HepG2 (cell line): ENCODE measurements around the gene DRAXIN. TPM values are rescaled to one million over a fixed set of nuclear protein-coding genes. Genes with fewer than 3 reads are reported as not detected.

Experiments used
- ATAC-seq: fragments of 200-7000 bp; cut with Tn5 transposase; 3 replicates; pipeline ENCODE4 v1.9.1; 2020; ENCODE audit warnings: mild to moderate bottlenecking, moderate library complexity
- BruUV-seq: library from RNA; stranded (reverse); fragments of 400-500 nt; replicated peaks from 2 replicates; lab custom pipeline; 2021; lab: Mats Ljungman, UMichigan
- CTCF ChIA-PET: fragments of 300-600 bp; formaldehyde crosslinking; extraction: SDS; loops from one replicate; lab custom pipeline; 2021; ENCODE audit warnings: low total read pairs, inconsistent platforms, low intra/inter-chr PET ratio; lab: Yijun Ruan, JAX
- POLR2A ChIA-PET: fragments of 350-600 bp; sonication (Branson Sonifier 250); formaldehyde crosslinking; loops from one replicate; lab custom pipeline; 2020; ENCODE audit warnings: antibody characterized with exemption, inconsistent platforms; lab: Yijun Ruan, JAX
- DNase-seq: peaks from one replicate; pipeline ENCODE4 v3.0.0-alpha.2; 2015; ENCODE audit warnings: low spot score
- FAIRE-seq: peaks from 3 replicates; lab custom pipeline; 2011; peaks lifted over from hg19 to GRCh38; lab: Jason Lieb, UNC
- H2AFZ ChIP-seq: one replicate; pipeline ENCODE4 v1.6.1; 2011; ENCODE audit warnings: low read length, inconsistent platforms
- H3K27ac ChIP-seq: fragments of 300-600 bp; 3 replicates; pipeline ENCODE4 v1.8.0; 2011; ENCODE audit warnings: mixed run types, mild to moderate bottlenecking, mixed read lengths, low read length, inconsistent platforms; ENCODE audit not compliant: insufficient read depth; ENCODE audit errors: extremely low read length
- H3K27me3 ChIP-seq, 2 experiments: fragments of 200-600 bp in 1 of 2; 2 replicates in 1 of 2; 3 replicates in 1 of 2; pipeline versions ENCODE4 v1.6.0 to v1.8.0; 2011; ENCODE audit warnings: low read length in 2 of 2, mild to moderate bottlenecking in 2 of 2, moderate library complexity in 2 of 2, inconsistent platforms in 1 of 2; ENCODE audit not compliant: insufficient read depth in 2 of 2, control insufficient read depth in 1 of 2
- H3K36me3 ChIP-seq, 2 experiments: fragments of 200-600 bp in 1 of 2; replicated peaks in 1 of 2; 2 replicates in 1 of 2; 3 replicates in 1 of 2; pipeline versions ENCODE4 v1.5.1 to v1.8.0; 2011; ENCODE audit warnings: low read length in 2 of 2, inconsistent platforms in 1 of 2; ENCODE audit not compliant: insufficient read depth in 2 of 2, control insufficient read depth in 1 of 2
- H3K4me1 ChIP-seq: 2 replicates; pipeline ENCODE4 v1.5.1; 2012; ENCODE audit warnings: low read length, inconsistent platforms; ENCODE audit not compliant: insufficient read depth
- H3K4me2 ChIP-seq: 2 replicates; pipeline ENCODE4 v1.6.0; 2011; ENCODE audit warnings: low read depth, low read length, inconsistent platforms
- H3K4me3 ChIP-seq, 3 experiments: fragments of 200-600 bp in 1 of 3; sonication (generic), shearing (Covaris generic) in 1 of 3; replicated peaks in 1 of 3; 2 replicates each; pipeline ENCODE4 v1.5.1; 2011 to 2016; ENCODE audit warnings: low read length in 3 of 3, inconsistent platforms in 2 of 3, low read depth in 2 of 3, mild to moderate bottlenecking in 2 of 3, control low read depth in 1 of 3, mixed read lengths in 1 of 3; ENCODE audit not compliant: insufficient read depth in 1 of 3
- H3K79me2 ChIP-seq: one replicate; pipeline ENCODE4 v1.6.1; 2011; ENCODE audit warnings: low read length, inconsistent platforms; ENCODE audit not compliant: insufficient read depth
- H3K9ac ChIP-seq: 2 replicates; pipeline ENCODE4 v1.6.0; 2011; ENCODE audit warnings: mild to moderate bottlenecking, low read depth, low read length, inconsistent platforms; ENCODE audit not compliant: insufficient read depth
- H3K9me3 ChIP-seq: 2 replicates; pipeline ENCODE4 v1.5.1; 2012; ENCODE audit warnings: mild to moderate bottlenecking, low read length
- H4K20me1 ChIP-seq: 2 replicates; pipeline ENCODE4 v1.6.0; 2011; ENCODE audit warnings: inconsistent platforms, mild to moderate bottlenecking, low read length, moderate library complexity; ENCODE audit not compliant: insufficient read depth
- CREB1 ChIP-seq, 2 experiments: fragments of 450-650 bp in 1 of 2; IDR thresholded peaks; 2 replicates each; pipeline ENCODE4 v1.6.1; 2016 to 2017; ENCODE audit warnings: control low read depth in 1 of 2, mild to moderate bottlenecking in 1 of 2, missing compliant biosample characterization in 1 of 2, missing genetic modification characterization in 1 of 2
- NONO ChIP-seq, 2 experiments: fragments of 450-650 bp in 1 of 2; sonication (generic) in 1 of 2; formaldehyde crosslinking in 1 of 2; IDR thresholded peaks in 1 of 2; conservative IDR thresholded peaks in 1 of 2; 2 replicates each; pipeline versions ENCODE4 v1.6.1 to v1.8.0; 2017 to 2022; ENCODE audit warnings: mild to moderate bottlenecking in 1 of 2, missing genetic modification reagents in 1 of 2, moderate library complexity in 1 of 2
- WGBS: methylation state at CpG from one replicate; pipeline ENCODE4 v1.1.6; 2017; ENCODE audit warnings: low lambda C conversion rate; 5-methylcytosine and 5-hydroxymethylcytosine counted together
- in situ Hi-C: cut with HindIII; loops from 2 replicates; pipeline ENCODE4 v1.10.0; 2017; ENCODE audit warnings: low pct_unique_long_range_greater_than_20kb; ENCODE audit not compliant: extremely low pct_ligation_motif_present
- intact Hi-C: fragments of 100-400 bp; cut with micrococcal nuclease; formaldehyde crosslinking; loops from one replicate; pipeline ENCODE4 v1.10.0; 2022; ENCODE audit not compliant: unreplicated experiment
- polyA plus RNA-seq, 8 experiments: library from polyadenylated mRNA; depleted of rRNA in 3 of 8; stranded (reverse) in 7 of 8; unstranded in 1 of 8; fragments of >200 nt; fragmentation: Illumina TruSeq in 4 of 8; extraction: Trizol in 4 of 8; gene quantifications; 2 replicates each; pipeline versions ENCODE4 v1.2.1 to v1.2.3, GENCODE V29; 2011 to 2016; ENCODE audit warnings: low read depth in 4 of 8, missing spikeins in 1 of 8, mixed read lengths in 1 of 8; ENCODE audit not compliant: insufficient read depth in 1 of 8
- total RNA-seq, 5 experiments: library from RNA; depleted of rRNA; stranded (reverse); fragments of >200 nt; fragmentation: Illumina TruSeq; extraction: Trizol; gene quantifications; 2 replicates each; pipeline ENCODE4 v1.2.3, GENCODE V29; 2016; ENCODE audit warnings: low read depth in 1 of 5
- TF ChIP-seq, protein P1 (sequence below): sonication (generic); formaldehyde crosslinking; IDR thresholded peaks from 2 replicates; pipeline ENCODE4 v1.4.0; 2020; ENCODE audit warnings: missing genetic modification reagents
- TF ChIP-seq, protein P2 (sequence below): sonication (generic); formaldehyde crosslinking; IDR thresholded peaks from 2 replicates; pipeline ENCODE4 v1.4.0; 2020; ENCODE audit warnings: mild to moderate bottlenecking, missing genetic modification reagents

DRAXIN gene
- total and polyA plus RNA-seq, 2 of the 13 experiments (the other 11 are each of a cell fraction or from before 2014, with no cell fraction given) = 0.02 TPM; not detected in 1

GRCh38 chr1:11691928-11692711 lies 610 bp downstream of the DRAXIN start:
- CTCF ChIA-PET = no interaction called here
- BruUV-seq = no TSS peak
- ATAC-seq (no peak), FAIRE-seq (no peak), DNase-seq (no peak)
- no peaks in the 10 kb centered on the region for H3K36me3 ChIP-seq
- H3K4me1 ChIP-seq = peaks cover 15% of the 10 kb centered on the region
- POLR2A ChIA-PET = no interaction called here
- no peak overlapping the region for H3K4me2 ChIP-seq
- no peak overlapping the region for H3K9ac ChIP-seq
- H3K27ac ChIP-seq = no peak overlapping the region
- WGBS = 51% methylated on average over 55 of the region's 64 CpGs
- in situ Hi-C loops = loop anchor here (10.0 kb wide), 1 partner anchor 63 kb away; no protein-coding TSS in a partner anchor
- H2AFZ ChIP-seq = no peak overlapping the region
- H3K9me3 ChIP-seq = no peaks in the 10 kb centered on the region
- H4K20me1 ChIP-seq = no peaks in the 10 kb centered on the region
- TF ChIP-seq NONO (IDR thresholded peaks at IDR 0.05) = no peak
- no peak for TF ChIP-seq NONO (CRISPR knock-in tag; conservative IDR thresholded peaks at IDR 0.05)
- TF ChIP-seq, protein P1, sequence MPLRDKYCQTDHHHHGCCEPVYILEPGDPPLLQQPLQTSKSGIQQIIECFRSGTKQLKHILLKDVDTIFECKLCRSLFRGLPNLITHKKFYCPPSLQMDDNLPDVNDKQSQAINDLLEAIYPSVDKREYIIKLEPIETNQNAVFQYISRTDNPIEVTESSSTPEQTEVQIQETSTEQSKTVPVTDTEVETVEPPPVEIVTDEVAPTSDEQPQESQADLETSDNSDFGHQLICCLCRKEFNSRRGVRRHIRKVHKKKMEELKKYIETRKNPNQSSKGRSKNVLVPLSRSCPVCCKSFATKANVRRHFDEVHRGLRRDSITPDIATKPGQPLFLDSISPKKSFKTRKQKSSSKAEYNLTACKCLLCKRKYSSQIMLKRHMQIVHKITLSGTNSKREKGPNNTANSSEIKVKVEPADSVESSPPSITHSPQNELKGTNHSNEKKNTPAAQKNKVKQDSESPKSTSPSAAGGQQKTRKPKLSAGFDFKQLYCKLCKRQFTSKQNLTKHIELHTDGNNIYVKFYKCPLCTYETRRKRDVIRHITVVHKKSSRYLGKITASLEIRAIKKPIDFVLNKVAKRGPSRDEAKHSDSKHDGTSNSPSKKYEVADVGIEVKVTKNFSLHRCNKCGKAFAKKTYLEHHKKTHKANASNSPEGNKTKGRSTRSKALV (CRISPR knock-in tag) = peak; percentile 61; the same call in 1 of the 2 replicates
- peaks cover 16 to 67% of the 10 kb centered on the region in 2 experiments for H3K27me3 ChIP-seq
- intact Hi-C loops = no loop called here
- no peak overlapping the region for H3K4me3 ChIP-seq
- no peaks in the 10 kb centered on the region for H3K79me2 ChIP-seq

DNA sequence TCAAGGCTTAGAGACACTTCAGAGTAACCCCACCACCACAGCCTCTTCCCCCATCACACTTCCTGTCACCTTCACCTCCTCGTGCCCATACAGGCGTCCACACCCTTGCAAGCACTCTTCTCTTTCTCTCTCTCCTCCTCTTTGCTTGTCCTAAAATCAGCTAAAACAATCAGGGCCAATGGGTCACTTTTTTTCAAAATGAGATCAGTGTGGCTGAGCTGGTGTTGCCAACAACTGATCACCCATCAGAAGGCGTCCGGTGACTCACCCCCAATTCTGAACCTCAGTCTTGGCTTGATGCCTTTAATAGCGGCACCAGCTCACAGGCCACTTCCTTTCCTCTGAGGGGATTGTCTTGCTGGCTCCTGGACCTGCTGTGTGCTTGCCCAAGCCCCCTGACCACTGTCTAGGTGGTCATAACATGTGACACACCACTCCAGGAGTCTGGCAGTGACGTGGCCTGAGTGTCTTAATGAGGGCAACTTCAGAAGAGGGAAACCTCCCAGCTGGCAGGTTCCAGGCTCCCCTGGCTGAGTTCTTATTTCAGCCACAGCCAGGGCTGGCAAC lies 1.6 kb downstream of the DRAXIN start:
- in situ Hi-C loops = loop anchor here (10.0 kb wide), 1 partner anchor 62 kb away; no protein-coding TSS in a partner anchor
- BruUV-seq = no TSS peak
- TF ChIP-seq CREB1 (IDR thresholded peaks at IDR 0.05) (peak; percentile 35), CREB1 (CRISPR knock-in tag; IDR thresholded peaks at IDR 0.05) (no peak)
- TF ChIP-seq, protein P2, sequence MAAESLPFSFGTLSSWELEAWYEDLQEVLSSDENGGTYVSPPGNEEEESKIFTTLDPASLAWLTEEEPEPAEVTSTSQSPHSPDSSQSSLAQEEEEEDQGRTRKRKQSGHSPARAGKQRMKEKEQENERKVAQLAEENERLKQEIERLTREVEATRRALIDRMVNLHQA = no peak
- TF ChIP-seq, all 625 proteins: peak for 1
- FAIRE-seq (no peak), DNase-seq (no peak), ATAC-seq (no peak)
- CTCF ChIA-PET = no interaction called here
- Histone ChIP-seq H3K9ac (no peak overlapping the region), H3K4me1 (peaks cover 15% of the 10 kb centered on the region), H3K27ac (no peak overlapping the region), H2AFZ (no peak overlapping the region), H3K27me3 (peaks cover 16 to 70% of the 10 kb centered on the region in 2 experiments), H3K36me3 (no peaks in the 10 kb centered on the region), H3K79me2 (no peaks in the 10 kb centered on the region), H3K9me3 (no peaks in the 10 kb centered on the region), H4K20me1 (no peaks in the 10 kb centered on the region), H3K4me2 (no peak overlapping the region), H3K4me3 (no peak overlapping the region)
- POLR2A ChIA-PET = no interaction called here
- 0% methylated on average over 5 of the region's 6 CpGs for WGBS
- intact Hi-C loops = no loop called here
